SK-N-SH (cell line): ENCODE measurements around the gene TMUB1. TPM values are rescaled to one million over a fixed set of nuclear protein-coding genes. Genes with fewer than 3 reads are reported as not detected.
A peak's percentile ranks its signal among the peaks of the same experiment; 100 is the strongest.

Source experiments
- CTCF ChIA-PET: fragments of 300-600, 350-600 bp; formaldehyde crosslinking; extraction: SDS; loops from one replicate; lab custom pipeline; 2021; lab: Yijun Ruan, JAX
- POLR2A ChIA-PET: fragments of 350-600 bp; sonication (Branson Sonifier 250); formaldehyde crosslinking; extraction: SDS; loops from one replicate; lab custom pipeline; 2020; ENCODE audit warnings: antibody characterized with exemption, inconsistent platforms; lab: Yijun Ruan, JAX
- DNase-seq: peaks from one replicate; pipeline ENCODE4 v3.0.0; 2012
- H2AFZ ChIP-seq: fragments of 200-600 bp; sonication (generic); 2 replicates; pipeline ENCODE4 v1.8.1; 2016; ENCODE audit warnings: antibody characterized with exemption, mild to moderate bottlenecking, low read depth
- H3F3A ChIP-seq: fragments of 200-600 bp; sonication (generic); replicated peaks from 2 replicates; pipeline ENCODE3; 2016; ENCODE audit warnings: antibody characterized with exemption, mild to moderate bottlenecking; ENCODE audit not compliant: insufficient read depth
- H3K27ac ChIP-seq, 2 experiments: fragments of 200-500 bp in 1 of 2; fragments of 200-600 bp in 1 of 2; sonication (Bioruptor generic) in 1 of 2; sonication (generic), shearing (Covaris generic) in 1 of 2; 2 replicates each; pipeline versions ENCODE4 v1.5.1 to v1.6.1; 2014 to 2016; ENCODE audit warnings: low read depth in 2 of 2, inconsistent platforms in 1 of 2, low read length in 1 of 2, mild to moderate bottlenecking in 1 of 2, mixed read lengths in 1 of 2
- H3K27me3 ChIP-seq: fragments of 200-600 bp; sonication (generic), shearing (Covaris generic); 2 replicates; pipeline ENCODE4 v1.6.1; 2016; ENCODE audit warnings: mixed run types; ENCODE audit not compliant: insufficient read depth
- H3K36me3 ChIP-seq, 2 experiments: fragments of 200-500 bp in 1 of 2; fragments of 200-600 bp in 1 of 2; sonication (Bioruptor generic) in 1 of 2; sonication (generic) in 1 of 2; replicated peaks in 1 of 2; 2 replicates each; pipeline versions ENCODE3 to v1.5.1; 2014 to 2016; ENCODE audit warnings: low read length in 1 of 2, mild to moderate bottlenecking in 1 of 2; ENCODE audit not compliant: insufficient read depth in 2 of 2, control insufficient read depth in 1 of 2
- H3K4me1 ChIP-seq, 2 experiments: fragments of 200-500 bp in 1 of 2; fragments of 200-600 bp in 1 of 2; sonication (Bioruptor generic) in 1 of 2; sonication (generic), shearing (Covaris generic) in 1 of 2; 2 replicates each; pipeline versions ENCODE4 v1.5.1 to v1.6.1; 2014 to 2016; ENCODE audit warnings: low read depth in 1 of 2, low read length in 1 of 2, mixed run types in 1 of 2; ENCODE audit not compliant: insufficient read depth in 2 of 2, control insufficient read depth in 1 of 2
- H3K4me2 ChIP-seq: fragments of 200-600 bp; sonication (generic), shearing (Covaris generic); 2 replicates; pipeline ENCODE4 v1.6.1; 2017; ENCODE audit warnings: mixed run types
- H3K4me3 ChIP-seq, 2 experiments: fragments of 200-500 bp in 1 of 2; fragments of 200-600 bp in 1 of 2; sonication (Bioruptor generic) in 1 of 2; sonication (generic), shearing (Covaris generic) in 1 of 2; 2 replicates each; pipeline versions ENCODE4 v1.5.1 to v1.8.1; 2014 to 2016; ENCODE audit warnings: low read depth in 2 of 2, inconsistent platforms in 1 of 2, low read length in 1 of 2, mild to moderate bottlenecking in 1 of 2, mixed read lengths in 1 of 2, moderate library complexity in 1 of 2
- H3K79me2 ChIP-seq: fragments of 200-600 bp; sonication (generic); 2 replicates; pipeline ENCODE4 v1.8.1; 2017; ENCODE audit warnings: mild to moderate bottlenecking; ENCODE audit not compliant: insufficient read depth
- H3K9ac ChIP-seq: fragments of 200-600 bp; sonication (generic); 2 replicates; pipeline ENCODE4 v1.6.1; 2017; ENCODE audit warnings: mixed run types
- H3K9me2 ChIP-seq: fragments of 200-600 bp; sonication (generic); 2 replicates; pipeline ENCODE4 v1.6.1; 2017; ENCODE audit warnings: mixed run types
- H3K9me3 ChIP-seq: fragments of 200-600 bp; sonication (generic); 2 replicates; pipeline ENCODE4 v1.6.1; 2017; ENCODE audit warnings: mixed run types, mild to moderate bottlenecking, moderate library complexity
- H4K20me1 ChIP-seq: fragments of 200-600 bp; sonication (generic); 2 replicates; pipeline ENCODE4 v1.6.1; 2017; ENCODE audit warnings: mild to moderate bottlenecking, mixed run types; ENCODE audit not compliant: insufficient read depth
- CHD2 ChIP-seq: fragments of 150-350 bp; IDR thresholded peaks from 2 replicates; pipeline ENCODE4 v1.6.1; 2018; ENCODE audit warnings: low read length; ENCODE audit not compliant: partially characterized antibody
- FOSL2 ChIP-seq: IDR thresholded peaks from 2 replicates; pipeline ENCODE4 v1.4.0; 2012; ENCODE audit warnings: low read depth, mild to moderate bottlenecking, moderate library complexity, borderline replicate concordance
- MXI1 ChIP-seq: IDR thresholded peaks from 2 replicates; pipeline ENCODE4 v1.6.1; 2012; ENCODE audit warnings: mild to moderate bottlenecking, low read depth, low read length, improper control_type of control experiment
- NRF1 ChIP-seq: IDR thresholded peaks from 2 replicates; pipeline ENCODE4 v1.6.1; 2012; ENCODE audit warnings: low read depth, mild to moderate bottlenecking, low read length
- RAD21 ChIP-seq: IDR thresholded peaks from 2 replicates; pipeline ENCODE4 v1.6.1; 2012; ENCODE audit warnings: mild to moderate bottlenecking, low read length
- SMC3 ChIP-seq: IDR thresholded peaks from 2 replicates; pipeline ENCODE4 v1.6.1; 2012; ENCODE audit warnings: low read depth, low read length, improper control_type of control experiment
- WGBS: methylation state at CpG from one replicate; pipeline ENCODE4 v1.1.6; 2017; ENCODE audit warnings: low lambda C conversion rate; 5-methylcytosine and 5-hydroxymethylcytosine counted together
- polyA plus RNA-seq, 3 experiments: library from polyadenylated mRNA; depleted of rRNA; stranded (reverse); fragments of >200 nt; gene quantifications; 2 replicates each; pipeline ENCODE4 v1.2.3, GENCODE V29; 2012
- TF ChIP-seq, protein P1 (sequence below): IDR thresholded peaks from 2 replicates; pipeline ENCODE4 v1.4.0; 2012; ENCODE audit warnings: low read depth
- TF ChIP-seq, protein P2 (sequence below): fragments of 200-600 bp; sonication (generic); IDR thresholded peaks from 2 replicates; pipeline ENCODE4 v1.6.1; 2017; ENCODE audit warnings: antibody characterized with exemption, mild to moderate bottlenecking, moderate library complexity
- TF ChIP-seq, protein P3 (sequence below): IDR thresholded peaks from 2 replicates; pipeline ENCODE4 v1.6.1; 2012; ENCODE audit warnings: mild to moderate bottlenecking, low read depth, low read length, moderate library complexity
- TF ChIP-seq, protein P4 (sequence below): IDR thresholded peaks from 2 replicates; pipeline ENCODE4 v1.4.0; 2012; ENCODE audit warnings: low read depth, borderline replicate concordance

TMUB1 gene
- polyA plus RNA-seq, 1 of the 3 experiments (the other 2 are of a cell fraction): 60.6 TPM

DNA sequence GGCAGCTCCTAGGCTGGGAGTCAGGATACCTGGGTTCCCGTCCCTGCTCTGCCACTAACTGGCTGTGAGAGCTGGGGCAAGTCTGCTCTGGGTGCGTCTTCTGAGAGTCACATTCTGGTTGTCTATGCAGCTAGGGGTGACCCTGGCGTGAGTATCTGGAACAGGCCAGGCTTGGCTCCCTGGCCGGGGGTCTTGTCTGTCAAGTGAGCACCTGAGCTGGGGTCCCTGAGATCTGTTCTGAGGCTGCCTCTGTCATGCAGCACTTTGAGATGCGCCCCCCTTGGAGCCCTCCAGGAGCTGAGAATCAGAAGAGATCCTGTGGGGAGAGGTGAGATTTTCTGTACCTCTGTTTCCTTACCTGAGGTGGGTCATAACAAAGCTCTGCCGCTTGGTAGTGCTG lies 10.5 kb upstream of the TMUB1 start:
- Histone ChIP-seq H3K9me3 (no peaks in the 10 kb centered on the region), H3K27ac (no peak overlapping the region), H3K27me3 (no peaks in the 10 kb centered on the region), H3K4me3 (no peak overlapping the region)
- DNase-seq: no peak
- CTCF ChIA-PET: interaction anchor here (0.9 to 21.3 kb wide), 4 partner anchors 15 to 76 kb away, joined by 4 to 474 read pairs (median 6); no protein-coding TSS in a partner anchor
- TF ChIP-seq, protein P1, sequence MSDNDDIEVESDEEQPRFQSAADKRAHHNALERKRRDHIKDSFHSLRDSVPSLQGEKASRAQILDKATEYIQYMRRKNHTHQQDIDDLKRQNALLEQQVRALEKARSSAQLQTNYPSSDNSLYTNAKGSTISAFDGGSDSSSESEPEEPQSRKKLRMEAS: no peak
- TF ChIP-seq, all 33 proteins: peak for 0
- Histone ChIP-seq H4K20me1 (peaks cover 98% of the 10 kb centered on the region), H3F3A (peaks cover 15% of the 10 kb centered on the region), H3K9ac (no peak overlapping the region), H3K79me2 (peaks cover 100% of the 10 kb centered on the region), H3K4me1 (peaks cover 7 to 15% of the 10 kb centered on the region in 2 experiments; a peak in 3 of 4 replicates), H3K4me2 (no peak overlapping the region), H3K36me3 (peaks cover 3 to 11% of the 10 kb centered on the region in 2 experiments), H3K9me2 (no peaks in the 10 kb centered on the region), H2AFZ (no peak overlapping the region)
- 92% methylated on average over 6 of the region's 6 CpGs for WGBS
- POLR2A ChIA-PET: no interaction called here

DNA sequence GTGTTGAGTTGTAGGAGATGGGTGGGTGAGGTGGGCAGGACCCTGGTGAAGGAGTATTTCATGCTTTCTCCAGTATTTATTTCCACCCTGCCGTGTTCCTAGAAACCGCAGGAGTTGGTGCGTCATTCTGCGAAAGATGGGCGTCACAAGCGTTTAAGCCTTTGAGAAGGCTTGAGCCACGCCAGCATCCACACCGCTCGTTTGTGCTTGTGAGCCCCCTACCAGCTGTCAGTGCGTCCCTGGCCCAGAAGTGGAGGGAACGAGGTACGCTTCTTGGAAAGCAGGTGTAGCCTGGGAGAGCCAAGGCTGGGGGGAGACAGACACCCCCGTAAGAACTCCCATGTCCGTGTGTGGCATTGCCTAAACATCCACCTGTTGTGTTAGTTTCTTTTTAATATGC lies 8.7 kb upstream of the TMUB1 start:
- H3K79me2 ChIP-seq: peaks cover 100% of the 10 kb centered on the region
- peaks cover 15% of the 10 kb centered on the region for H3F3A ChIP-seq
- no peaks in the 10 kb centered on the region for H3K27me3 ChIP-seq
- no peaks in the 10 kb centered on the region for H3K9me2 ChIP-seq
- H3K27ac ChIP-seq: no peak overlapping the region
- no peak overlapping the region for H3K9ac ChIP-seq
- no peak for TF ChIP-seq SMC3
- DNase-seq: no peak
- no peak overlapping the region for H3K4me2 ChIP-seq
- POLR2A ChIA-PET: no interaction called here
- H3K4me1 ChIP-seq: peaks cover 15 to 26% of the 10 kb centered on the region in 2 experiments
- H2AFZ ChIP-seq: no peak overlapping the region
- no peaks in the 10 kb centered on the region for H3K9me3 ChIP-seq
- peaks cover 3 to 11% of the 10 kb centered on the region in 2 experiments for H3K36me3 ChIP-seq
- CTCF ChIA-PET: interaction anchor here (0.8 to 21.3 kb wide), 9 partner anchors 17 to 112 kb away, joined by 3 to 474 read pairs (median 3); no protein-coding TSS in a partner anchor
- 98% methylated on average over 14 of the region's 14 CpGs for WGBS
- peaks cover 94% of the 10 kb centered on the region for H4K20me1 ChIP-seq
- no peak overlapping the region for H3K4me3 ChIP-seq

DNA sequence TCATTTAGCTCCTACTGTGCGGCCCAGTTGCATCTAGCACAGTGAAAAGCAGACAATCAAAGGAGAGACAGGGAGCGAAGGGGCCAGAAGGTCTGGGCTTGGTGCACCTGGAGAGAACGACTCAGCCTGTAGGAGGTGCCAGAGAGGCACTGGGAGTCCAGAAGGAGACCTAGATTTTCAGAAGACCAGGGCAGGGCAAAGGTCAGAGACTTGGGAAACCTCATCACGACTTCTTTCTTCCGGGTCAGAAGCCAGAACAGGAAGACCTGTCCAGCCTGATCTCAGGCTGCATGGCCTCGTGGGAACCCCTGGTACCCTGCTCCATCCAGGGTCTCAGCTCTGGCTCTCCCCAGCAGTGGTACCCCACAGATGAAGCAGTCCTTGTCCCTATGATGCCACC lies 8.1 kb upstream of the TMUB1 start:
- Histone ChIP-seq H4K20me1 (peaks cover 90% of the 10 kb centered on the region), H3K79me2 (peaks cover 97% of the 10 kb centered on the region), H3K27ac (no peak overlapping the region), H3K27me3 (no peaks in the 10 kb centered on the region), H3K4me1 (peaks cover 15 to 26% of the 10 kb centered on the region in 2 experiments), H3K9me2 (no peaks in the 10 kb centered on the region), H3K9me3 (no peaks in the 10 kb centered on the region), H3K4me2 (no peak overlapping the region), H3K36me3 (peaks cover 0 to 11% of the 10 kb centered on the region in 2 experiments), H3K4me3 (no peak overlapping the region; a peak in 1 of 4 replicates), H2AFZ (no peak overlapping the region), H3F3A (peaks cover 15% of the 10 kb centered on the region), H3K9ac (no peak overlapping the region)
- DNase-seq: no peak
- WGBS: 90% methylated on average over 6 of the region's 6 CpGs
- TF ChIP-seq FOSL2 (no peak), MXI1 (no peak), RAD21 (peak; percentile 36; the same call in 1 of the 2 replicates), SMC3 (no peak; the same call in 1 of the 2 replicates), CHD2 (no peak), NRF1 (no peak)
- TF ChIP-seq, protein P1: no peak
- TF ChIP-seq, protein P2, sequence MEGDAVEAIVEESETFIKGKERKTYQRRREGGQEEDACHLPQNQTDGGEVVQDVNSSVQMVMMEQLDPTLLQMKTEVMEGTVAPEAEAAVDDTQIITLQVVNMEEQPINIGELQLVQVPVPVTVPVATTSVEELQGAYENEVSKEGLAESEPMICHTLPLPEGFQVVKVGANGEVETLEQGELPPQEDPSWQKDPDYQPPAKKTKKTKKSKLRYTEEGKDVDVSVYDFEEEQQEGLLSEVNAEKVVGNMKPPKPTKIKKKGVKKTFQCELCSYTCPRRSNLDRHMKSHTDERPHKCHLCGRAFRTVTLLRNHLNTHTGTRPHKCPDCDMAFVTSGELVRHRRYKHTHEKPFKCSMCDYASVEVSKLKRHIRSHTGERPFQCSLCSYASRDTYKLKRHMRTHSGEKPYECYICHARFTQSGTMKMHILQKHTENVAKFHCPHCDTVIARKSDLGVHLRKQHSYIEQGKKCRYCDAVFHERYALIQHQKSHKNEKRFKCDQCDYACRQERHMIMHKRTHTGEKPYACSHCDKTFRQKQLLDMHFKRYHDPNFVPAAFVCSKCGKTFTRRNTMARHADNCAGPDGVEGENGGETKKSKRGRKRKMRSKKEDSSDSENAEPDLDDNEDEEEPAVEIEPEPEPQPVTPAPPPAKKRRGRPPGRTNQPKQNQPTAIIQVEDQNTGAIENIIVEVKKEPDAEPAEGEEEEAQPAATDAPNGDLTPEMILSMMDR: peak; percentile 67
- TF ChIP-seq, protein P3, sequence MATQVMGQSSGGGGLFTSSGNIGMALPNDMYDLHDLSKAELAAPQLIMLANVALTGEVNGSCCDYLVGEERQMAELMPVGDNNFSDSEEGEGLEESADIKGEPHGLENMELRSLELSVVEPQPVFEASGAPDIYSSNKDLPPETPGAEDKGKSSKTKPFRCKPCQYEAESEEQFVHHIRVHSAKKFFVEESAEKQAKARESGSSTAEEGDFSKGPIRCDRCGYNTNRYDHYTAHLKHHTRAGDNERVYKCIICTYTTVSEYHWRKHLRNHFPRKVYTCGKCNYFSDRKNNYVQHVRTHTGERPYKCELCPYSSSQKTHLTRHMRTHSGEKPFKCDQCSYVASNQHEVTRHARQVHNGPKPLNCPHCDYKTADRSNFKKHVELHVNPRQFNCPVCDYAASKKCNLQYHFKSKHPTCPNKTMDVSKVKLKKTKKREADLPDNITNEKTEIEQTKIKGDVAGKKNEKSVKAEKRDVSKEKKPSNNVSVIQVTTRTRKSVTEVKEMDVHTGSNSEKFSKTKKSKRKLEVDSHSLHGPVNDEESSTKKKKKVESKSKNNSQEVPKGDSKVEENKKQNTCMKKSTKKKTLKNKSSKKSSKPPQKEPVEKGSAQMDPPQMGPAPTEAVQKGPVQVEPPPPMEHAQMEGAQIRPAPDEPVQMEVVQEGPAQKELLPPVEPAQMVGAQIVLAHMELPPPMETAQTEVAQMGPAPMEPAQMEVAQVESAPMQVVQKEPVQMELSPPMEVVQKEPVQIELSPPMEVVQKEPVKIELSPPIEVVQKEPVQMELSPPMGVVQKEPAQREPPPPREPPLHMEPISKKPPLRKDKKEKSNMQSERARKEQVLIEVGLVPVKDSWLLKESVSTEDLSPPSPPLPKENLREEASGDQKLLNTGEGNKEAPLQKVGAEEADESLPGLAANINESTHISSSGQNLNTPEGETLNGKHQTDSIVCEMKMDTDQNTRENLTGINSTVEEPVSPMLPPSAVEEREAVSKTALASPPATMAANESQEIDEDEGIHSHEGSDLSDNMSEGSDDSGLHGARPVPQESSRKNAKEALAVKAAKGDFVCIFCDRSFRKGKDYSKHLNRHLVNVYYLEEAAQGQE: no peak
- TF ChIP-seq, protein P4, sequence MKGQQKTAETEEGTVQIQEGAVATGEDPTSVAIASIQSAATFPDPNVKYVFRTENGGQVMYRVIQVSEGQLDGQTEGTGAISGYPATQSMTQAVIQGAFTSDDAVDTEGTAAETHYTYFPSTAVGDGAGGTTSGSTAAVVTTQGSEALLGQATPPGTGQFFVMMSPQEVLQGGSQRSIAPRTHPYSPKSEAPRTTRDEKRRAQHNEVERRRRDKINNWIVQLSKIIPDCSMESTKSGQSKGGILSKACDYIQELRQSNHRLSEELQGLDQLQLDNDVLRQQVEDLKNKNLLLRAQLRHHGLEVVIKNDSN: no peak
- POLR2A ChIA-PET: no interaction called here
- CTCF ChIA-PET: interaction anchor here (0.8 to 21.3 kb wide), 11 partner anchors 18 to 111 kb away, joined by 3 to 474 read pairs (median 3); partner anchors contain the start of gene ASIC3
